SK-N-SH (cell line): ENCODE data around the gene ABCF3. TPM values are rescaled to one million over a fixed set of nuclear protein-coding genes. Genes with fewer than 3 reads are reported as not detected.

Source experiments
- CTCF ChIA-PET: fragments of 300-600, 350-600 bp; formaldehyde crosslinking; extraction: SDS; loops from one replicate; lab custom pipeline; 2021; lab: Yijun Ruan, JAX
- POLR2A ChIA-PET: fragments of 350-600 bp; sonication (Branson Sonifier 250); formaldehyde crosslinking; extraction: SDS; loops from one replicate; lab custom pipeline; 2020; ENCODE audit warnings: antibody characterized with exemption, inconsistent platforms; lab: Yijun Ruan, JAX
- DNase-seq: peaks from one replicate; pipeline ENCODE4 v3.0.0; 2012
- H2AFZ ChIP-seq: fragments of 200-600 bp; sonication (generic); 2 replicates; pipeline ENCODE4 v1.8.1; 2016; ENCODE audit warnings: antibody characterized with exemption, mild to moderate bottlenecking, low read depth
- H3F3A ChIP-seq: fragments of 200-600 bp; sonication (generic); replicated peaks from 2 replicates; pipeline ENCODE3; 2016; ENCODE audit warnings: antibody characterized with exemption, mild to moderate bottlenecking; ENCODE audit not compliant: insufficient read depth
- H3K27ac ChIP-seq, 2 experiments: fragments of 200-500 bp in 1 of 2; fragments of 200-600 bp in 1 of 2; sonication (Bioruptor generic) in 1 of 2; sonication (generic), shearing (Covaris generic) in 1 of 2; 2 replicates each; pipeline versions ENCODE4 v1.5.1 to v1.6.1; 2014 to 2016; ENCODE audit warnings: low read depth in 2 of 2, inconsistent platforms in 1 of 2, low read length in 1 of 2, mild to moderate bottlenecking in 1 of 2, mixed read lengths in 1 of 2
- H3K27me3 ChIP-seq: fragments of 200-600 bp; sonication (generic), shearing (Covaris generic); 2 replicates; pipeline ENCODE4 v1.6.1; 2016; ENCODE audit warnings: mixed run types; ENCODE audit not compliant: insufficient read depth
- H3K36me3 ChIP-seq, 2 experiments: fragments of 200-500 bp in 1 of 2; fragments of 200-600 bp in 1 of 2; sonication (Bioruptor generic) in 1 of 2; sonication (generic) in 1 of 2; replicated peaks in 1 of 2; 2 replicates each; pipeline versions ENCODE3 to v1.5.1; 2014 to 2016; ENCODE audit warnings: low read length in 1 of 2, mild to moderate bottlenecking in 1 of 2; ENCODE audit not compliant: insufficient read depth in 2 of 2, control insufficient read depth in 1 of 2
- H3K4me1 ChIP-seq, 2 experiments: fragments of 200-500 bp in 1 of 2; fragments of 200-600 bp in 1 of 2; sonication (Bioruptor generic) in 1 of 2; sonication (generic), shearing (Covaris generic) in 1 of 2; 2 replicates each; pipeline versions ENCODE4 v1.5.1 to v1.6.1; 2014 to 2016; ENCODE audit warnings: low read depth in 1 of 2, low read length in 1 of 2, mixed run types in 1 of 2; ENCODE audit not compliant: insufficient read depth in 2 of 2, control insufficient read depth in 1 of 2
- H3K4me2 ChIP-seq: fragments of 200-600 bp; sonication (generic), shearing (Covaris generic); 2 replicates; pipeline ENCODE4 v1.6.1; 2017; ENCODE audit warnings: mixed run types
- H3K4me3 ChIP-seq, 2 experiments: fragments of 200-500 bp in 1 of 2; fragments of 200-600 bp in 1 of 2; sonication (Bioruptor generic) in 1 of 2; sonication (generic), shearing (Covaris generic) in 1 of 2; 2 replicates each; pipeline versions ENCODE4 v1.5.1 to v1.8.1; 2014 to 2016; ENCODE audit warnings: low read depth in 2 of 2, inconsistent platforms in 1 of 2, low read length in 1 of 2, mild to moderate bottlenecking in 1 of 2, mixed read lengths in 1 of 2, moderate library complexity in 1 of 2
- H3K79me2 ChIP-seq: fragments of 200-600 bp; sonication (generic); 2 replicates; pipeline ENCODE4 v1.8.1; 2017; ENCODE audit warnings: mild to moderate bottlenecking; ENCODE audit not compliant: insufficient read depth
- H3K9ac ChIP-seq: fragments of 200-600 bp; sonication (generic); 2 replicates; pipeline ENCODE4 v1.6.1; 2017; ENCODE audit warnings: mixed run types
- H3K9me2 ChIP-seq: fragments of 200-600 bp; sonication (generic); 2 replicates; pipeline ENCODE4 v1.6.1; 2017; ENCODE audit warnings: mixed run types
- H3K9me3 ChIP-seq: fragments of 200-600 bp; sonication (generic); 2 replicates; pipeline ENCODE4 v1.6.1; 2017; ENCODE audit warnings: mixed run types, mild to moderate bottlenecking, moderate library complexity
- H4K20me1 ChIP-seq: fragments of 200-600 bp; sonication (generic); 2 replicates; pipeline ENCODE4 v1.6.1; 2017; ENCODE audit warnings: mild to moderate bottlenecking, mixed run types; ENCODE audit not compliant: insufficient read depth
- EZH2phosphoT487 ChIP-seq: fragments of 200-600 bp; sonication (generic); IDR thresholded peaks from 2 replicates; pipeline ENCODE4 v1.6.1; 2017; ENCODE audit warnings: low read depth, mixed run types, mild to moderate bottlenecking, antibody characterized with exemption, moderate library complexity, borderline replicate concordance
- FOXM1 ChIP-seq: IDR thresholded peaks from 2 replicates; pipeline ENCODE4 v1.4.0; 2012; ENCODE audit warnings: low read depth, mild to moderate bottlenecking
- GATA2 ChIP-seq: sonication (generic); formaldehyde crosslinking; IDR thresholded peaks from 2 replicates; pipeline ENCODE4 v1.5.0; 2020; ENCODE audit warnings: mild to moderate bottlenecking, missing genetic modification reagents
- JUND ChIP-seq: IDR thresholded peaks from 2 replicates; pipeline ENCODE4 v1.4.0; 2012
- RFX5 ChIP-seq: IDR thresholded peaks from 2 replicates; pipeline ENCODE4 v1.6.1; 2012; ENCODE audit warnings: mild to moderate bottlenecking, improper control_type of control experiment, low read length
- SMC3 ChIP-seq: IDR thresholded peaks from 2 replicates; pipeline ENCODE4 v1.6.1; 2012; ENCODE audit warnings: low read depth, low read length, improper control_type of control experiment
- TCF12 ChIP-seq: IDR thresholded peaks from 2 replicates; pipeline ENCODE4 v1.4.0; 2012
- TEAD4 ChIP-seq: IDR thresholded peaks from 2 replicates; pipeline ENCODE4 v1.4.0; 2012; ENCODE audit warnings: mild to moderate bottlenecking, borderline replicate concordance; ENCODE audit not compliant: insufficient read depth
- WGBS: methylation state at CpG from one replicate; pipeline ENCODE4 v1.1.6; 2017; ENCODE audit warnings: low lambda C conversion rate; 5-methylcytosine and 5-hydroxymethylcytosine counted together
- polyA plus RNA-seq, 3 experiments: library from polyadenylated mRNA; depleted of rRNA; stranded (reverse); fragments of >200 nt; gene quantifications; 2 replicates each; pipeline ENCODE4 v1.2.3, GENCODE V29; 2012
- TF ChIP-seq, protein P1 (sequence below): IDR thresholded peaks from 2 replicates; pipeline ENCODE4 v1.4.0; 2012; ENCODE audit warnings: low read depth, borderline replicate concordance
- TF ChIP-seq, protein P2 (sequence below): IDR thresholded peaks from 2 replicates; pipeline ENCODE4 v1.6.1; 2012; ENCODE audit warnings: mild to moderate bottlenecking, low read depth, low read length, moderate library complexity
- TF ChIP-seq, protein P3 (sequence below): IDR thresholded peaks from 2 replicates; pipeline ENCODE4 v1.4.0; 2012; ENCODE audit warnings: low read depth

ABCF3 gene
- polyA plus RNA-seq, 1 of the 3 experiments (the other 2 are of a cell fraction), result 55.6 TPM

DNA sequence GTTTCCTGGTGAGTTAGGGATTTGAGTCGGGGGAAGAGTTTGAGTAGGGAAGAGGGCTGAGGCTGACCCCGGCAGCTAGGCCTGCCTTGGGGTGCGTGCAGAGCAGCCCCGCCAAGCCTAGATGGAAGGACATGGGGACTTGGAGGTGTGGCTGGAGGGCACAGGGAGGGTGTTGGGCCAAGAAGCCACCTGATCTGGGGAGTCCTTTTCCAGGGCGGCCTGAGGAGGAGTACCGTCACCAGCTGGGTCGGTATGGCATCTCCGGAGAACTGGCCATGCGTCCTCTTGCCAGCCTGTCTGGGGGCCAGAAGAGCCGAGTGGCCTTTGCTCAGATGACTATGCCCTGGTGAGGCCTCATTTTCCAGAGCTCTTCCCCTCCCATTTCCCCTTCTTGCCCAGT lies 6.9 kb downstream of the ABCF3 start (continued):
- TF ChIP-seq TEAD4, result no peak
- no peak for TF ChIP-seq JUND
- TF ChIP-seq GATA2, result no peak
- TF ChIP-seq, protein P1, sequence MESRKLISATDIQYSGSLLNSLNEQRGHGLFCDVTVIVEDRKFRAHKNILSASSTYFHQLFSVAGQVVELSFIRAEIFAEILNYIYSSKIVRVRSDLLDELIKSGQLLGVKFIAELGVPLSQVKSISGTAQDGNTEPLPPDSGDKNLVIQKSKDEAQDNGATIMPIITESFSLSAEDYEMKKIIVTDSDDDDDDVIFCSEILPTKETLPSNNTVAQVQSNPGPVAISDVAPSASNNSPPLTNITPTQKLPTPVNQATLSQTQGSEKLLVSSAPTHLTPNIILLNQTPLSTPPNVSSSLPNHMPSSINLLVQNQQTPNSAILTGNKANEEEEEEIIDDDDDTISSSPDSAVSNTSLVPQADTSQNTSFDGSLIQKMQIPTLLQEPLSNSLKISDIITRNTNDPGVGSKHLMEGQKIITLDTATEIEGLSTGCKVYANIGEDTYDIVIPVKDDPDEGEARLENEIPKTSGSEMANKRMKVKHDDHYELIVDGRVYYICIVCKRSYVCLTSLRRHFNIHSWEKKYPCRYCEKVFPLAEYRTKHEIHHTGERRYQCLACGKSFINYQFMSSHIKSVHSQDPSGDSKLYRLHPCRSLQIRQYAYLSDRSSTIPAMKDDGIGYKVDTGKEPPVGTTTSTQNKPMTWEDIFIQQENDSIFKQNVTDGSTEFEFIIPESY, result no peak

DNA sequence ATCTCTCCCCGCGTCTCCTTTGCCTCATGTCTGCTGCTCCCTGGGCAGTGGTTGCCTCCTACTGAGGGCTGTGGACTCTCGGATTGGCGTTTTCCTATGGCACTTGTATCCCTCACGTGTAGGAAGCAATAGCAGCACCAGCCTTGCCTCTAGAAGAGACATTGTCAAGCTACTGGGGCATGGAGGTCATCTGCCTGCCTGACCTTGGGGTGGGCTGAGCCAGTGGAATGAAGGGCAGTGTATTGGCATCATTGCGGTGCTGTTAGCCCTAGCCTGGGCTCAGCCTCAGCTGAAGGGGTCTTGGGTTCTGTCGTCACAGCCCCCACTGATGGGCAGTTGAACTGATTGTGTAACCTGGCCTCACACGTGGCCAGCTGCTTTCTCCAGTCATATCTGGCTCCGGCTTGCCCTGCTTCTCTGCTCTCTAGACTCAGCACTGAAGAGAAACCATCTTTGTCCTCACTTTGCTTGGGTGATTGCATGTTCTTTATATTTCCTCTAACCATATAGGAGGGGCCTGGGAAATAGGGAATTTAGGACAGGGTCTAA lies 8.1 kb downstream of the ABCF3 start:
- no peak overlapping the region for H2AFZ ChIP-seq
- TF ChIP-seq EZH2phosphoT487, result no peak
- no peak for TF ChIP-seq FOXM1
- TF ChIP-seq, protein P2, sequence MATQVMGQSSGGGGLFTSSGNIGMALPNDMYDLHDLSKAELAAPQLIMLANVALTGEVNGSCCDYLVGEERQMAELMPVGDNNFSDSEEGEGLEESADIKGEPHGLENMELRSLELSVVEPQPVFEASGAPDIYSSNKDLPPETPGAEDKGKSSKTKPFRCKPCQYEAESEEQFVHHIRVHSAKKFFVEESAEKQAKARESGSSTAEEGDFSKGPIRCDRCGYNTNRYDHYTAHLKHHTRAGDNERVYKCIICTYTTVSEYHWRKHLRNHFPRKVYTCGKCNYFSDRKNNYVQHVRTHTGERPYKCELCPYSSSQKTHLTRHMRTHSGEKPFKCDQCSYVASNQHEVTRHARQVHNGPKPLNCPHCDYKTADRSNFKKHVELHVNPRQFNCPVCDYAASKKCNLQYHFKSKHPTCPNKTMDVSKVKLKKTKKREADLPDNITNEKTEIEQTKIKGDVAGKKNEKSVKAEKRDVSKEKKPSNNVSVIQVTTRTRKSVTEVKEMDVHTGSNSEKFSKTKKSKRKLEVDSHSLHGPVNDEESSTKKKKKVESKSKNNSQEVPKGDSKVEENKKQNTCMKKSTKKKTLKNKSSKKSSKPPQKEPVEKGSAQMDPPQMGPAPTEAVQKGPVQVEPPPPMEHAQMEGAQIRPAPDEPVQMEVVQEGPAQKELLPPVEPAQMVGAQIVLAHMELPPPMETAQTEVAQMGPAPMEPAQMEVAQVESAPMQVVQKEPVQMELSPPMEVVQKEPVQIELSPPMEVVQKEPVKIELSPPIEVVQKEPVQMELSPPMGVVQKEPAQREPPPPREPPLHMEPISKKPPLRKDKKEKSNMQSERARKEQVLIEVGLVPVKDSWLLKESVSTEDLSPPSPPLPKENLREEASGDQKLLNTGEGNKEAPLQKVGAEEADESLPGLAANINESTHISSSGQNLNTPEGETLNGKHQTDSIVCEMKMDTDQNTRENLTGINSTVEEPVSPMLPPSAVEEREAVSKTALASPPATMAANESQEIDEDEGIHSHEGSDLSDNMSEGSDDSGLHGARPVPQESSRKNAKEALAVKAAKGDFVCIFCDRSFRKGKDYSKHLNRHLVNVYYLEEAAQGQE, result no peak
- no peak for TF ChIP-seq SMC3
- TF ChIP-seq TCF12, result no peak
- TF ChIP-seq, protein P3, sequence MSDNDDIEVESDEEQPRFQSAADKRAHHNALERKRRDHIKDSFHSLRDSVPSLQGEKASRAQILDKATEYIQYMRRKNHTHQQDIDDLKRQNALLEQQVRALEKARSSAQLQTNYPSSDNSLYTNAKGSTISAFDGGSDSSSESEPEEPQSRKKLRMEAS, result no peak
- no peak for TF ChIP-seq RFX5
- TF ChIP-seq, protein P1, result no peak
- no peak overlapping the region for H3K27ac ChIP-seq
- H3K27me3 ChIP-seq, result no peaks in the 10 kb centered on the region
- WGBS, result 98% methylated on average over 6 of the region's 9 CpGs
- 0 out of 2 replicates have a peak, but pooled peaks cover 8% of the 10 kb centered on the region for H4K20me1 ChIP-seq
- no peak overlapping the region for H3K4me2 ChIP-seq
- H3K4me1 ChIP-seq, result no peaks in the 10 kb centered on the region
- H3K79me2 ChIP-seq, result peaks cover 11% of the 10 kb centered on the region; the same call in 1 of the 2 replicates
- H3F3A ChIP-seq, result no peaks in the 10 kb centered on the region
- peaks cover 26 to 60% of the 10 kb centered on the region in 2 experiments for H3K36me3 ChIP-seq
- no peak for DNase-seq
- H3K4me3 ChIP-seq, result no peak overlapping the region
- no peak overlapping the region for H3K9ac ChIP-seq
- H3K9me3 ChIP-seq, result no peaks in the 10 kb centered on the region
- CTCF ChIA-PET, result interaction anchor here (1.3 to 1.4 kb wide), 2 partner anchors 11 to 56 kb away, joined by 4 to 5 read pairs; partner anchors contain the start of gene EEF1AKMT4
- POLR2A ChIA-PET, result no interaction called here
- no peaks in the 10 kb centered on the region for H3K9me2 ChIP-seq
